ENCODE data around the gene NLRP6. TPM values are rescaled to one million over a fixed set of nuclear protein-coding genes. Genes with fewer than 3 reads are reported as not detected.

The NLRP6 gene
- total RNA-seq, 2 experiments from 2014 or later: 0.25 to 0.65 TPM

DNA sequence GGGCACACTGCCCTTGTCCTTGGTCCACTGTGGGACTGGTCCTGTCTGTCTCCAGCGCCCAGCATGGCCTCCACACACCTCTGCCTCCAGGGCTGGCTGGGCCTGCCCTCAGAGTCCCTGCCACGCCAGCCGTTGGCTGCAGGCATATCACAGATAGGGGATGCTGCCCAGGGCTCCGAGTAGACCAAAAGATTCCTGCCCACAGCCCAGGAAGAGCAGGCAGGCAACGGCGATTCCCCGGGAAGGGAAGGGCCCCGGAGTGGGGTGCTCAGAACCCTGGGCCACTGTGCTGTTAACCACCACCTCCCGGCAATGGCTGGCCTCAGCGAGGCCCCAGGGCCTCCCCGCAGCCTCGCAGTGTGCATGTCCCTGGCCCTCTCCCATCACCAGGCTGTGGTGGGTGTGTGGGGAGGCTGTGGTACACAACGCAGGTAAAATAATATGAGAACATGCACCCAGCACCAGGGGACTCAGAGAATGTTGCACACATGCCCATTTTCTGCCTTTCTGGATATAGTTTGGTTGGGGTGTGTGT, 18.9 kb downstream of the NLRP6 start:
- CTCF ChIA-PET (ENCODE audit: unreplicated experiment): no interaction called here
- Histone ChIP-seq H3K9me2 (ENCODE audit: insufficient read depth, low read length) (no peaks in the 10 kb centered on the region), H3K79me2 (ENCODE audit: insufficient read depth, low read depth, low read length) (no peaks in the 10 kb centered on the region), H3K4me1 (ENCODE audit: insufficient read depth, low read length, poor library complexity, severe bottlenecking) (no peaks in the 10 kb centered on the region), H3K9me3 (ENCODE audit: low read length) (no peaks in the 10 kb centered on the region), H3K36me3 (ENCODE audit: insufficient read depth, low read length) (no peaks in the 10 kb centered on the region), H3K27ac (ENCODE audit: low read depth, low read length, poor library complexity, severe bottlenecking) (no peak overlapping the region), H3K4me3 (ENCODE audit: low read depth, low read length, poor library complexity, severe bottlenecking) (no peak overlapping the region), H2AFZ (ENCODE audit: low read length) (no peak overlapping the region), H3K4me2 (ENCODE audit: low read length) (no peak overlapping the region), H4K20me1 (ENCODE audit: insufficient read depth, low read length) (no peaks in the 10 kb centered on the region)
- no peak for DNase-seq (ENCODE audit: low spot score)
- no TSS peak for BruUV-seq (replicated peaks)
- no peak for TF ChIP-seq EZH2phosphoT487 (IDR thresholded peaks at IDR 0.05; ENCODE audit: borderline replicate concordance, low read depth, low read length)
- TF ChIP-seq, protein P1, sequence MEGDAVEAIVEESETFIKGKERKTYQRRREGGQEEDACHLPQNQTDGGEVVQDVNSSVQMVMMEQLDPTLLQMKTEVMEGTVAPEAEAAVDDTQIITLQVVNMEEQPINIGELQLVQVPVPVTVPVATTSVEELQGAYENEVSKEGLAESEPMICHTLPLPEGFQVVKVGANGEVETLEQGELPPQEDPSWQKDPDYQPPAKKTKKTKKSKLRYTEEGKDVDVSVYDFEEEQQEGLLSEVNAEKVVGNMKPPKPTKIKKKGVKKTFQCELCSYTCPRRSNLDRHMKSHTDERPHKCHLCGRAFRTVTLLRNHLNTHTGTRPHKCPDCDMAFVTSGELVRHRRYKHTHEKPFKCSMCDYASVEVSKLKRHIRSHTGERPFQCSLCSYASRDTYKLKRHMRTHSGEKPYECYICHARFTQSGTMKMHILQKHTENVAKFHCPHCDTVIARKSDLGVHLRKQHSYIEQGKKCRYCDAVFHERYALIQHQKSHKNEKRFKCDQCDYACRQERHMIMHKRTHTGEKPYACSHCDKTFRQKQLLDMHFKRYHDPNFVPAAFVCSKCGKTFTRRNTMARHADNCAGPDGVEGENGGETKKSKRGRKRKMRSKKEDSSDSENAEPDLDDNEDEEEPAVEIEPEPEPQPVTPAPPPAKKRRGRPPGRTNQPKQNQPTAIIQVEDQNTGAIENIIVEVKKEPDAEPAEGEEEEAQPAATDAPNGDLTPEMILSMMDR (conservative IDR thresholded peaks at IDR 0.05; ENCODE audit: low read length): no peak
- intact Hi-C loops (cut with micrococcal nuclease; ENCODE audit: unreplicated experiment): no loop called here
- POLR2A ChIA-PET: no interaction called here

DNA sequence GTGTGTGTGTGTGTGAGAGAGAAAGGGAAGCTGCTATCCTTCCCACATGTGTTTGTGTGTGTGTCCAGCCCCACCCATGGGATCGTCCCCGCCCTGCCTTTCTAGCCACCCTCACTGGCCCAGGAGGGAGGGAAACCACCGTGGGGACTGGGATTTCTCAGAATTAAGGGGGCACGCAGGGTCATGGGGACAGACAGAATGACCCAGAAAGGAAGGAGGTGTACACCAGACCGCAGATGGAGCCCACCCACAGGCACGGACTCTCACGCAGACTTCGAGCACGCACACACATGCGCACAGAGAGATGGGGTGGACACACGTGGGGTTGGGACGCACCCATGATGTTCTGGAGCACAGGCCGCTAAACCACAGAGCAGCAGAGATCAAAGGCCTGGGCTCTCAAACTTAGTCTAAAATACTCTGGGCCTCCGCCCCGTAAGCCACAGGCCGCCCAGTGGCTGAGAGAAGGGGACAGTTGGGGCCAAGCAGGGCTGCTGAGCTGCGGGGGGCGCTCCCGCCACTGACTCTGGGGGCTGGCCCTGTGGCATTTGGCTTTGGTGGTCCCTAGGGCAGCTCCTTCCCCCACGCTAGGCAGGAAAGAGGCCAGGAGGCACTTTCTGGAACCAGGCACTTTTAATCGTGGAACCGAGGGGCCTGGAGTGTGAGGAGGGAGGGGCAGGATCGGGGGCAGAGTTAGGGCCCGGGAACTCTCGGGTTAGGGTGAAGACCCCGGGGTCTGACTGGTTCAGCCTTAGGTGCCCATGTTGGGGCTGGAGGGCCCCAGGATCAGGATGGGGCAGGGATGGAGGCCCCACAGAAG, 19.6 kb downstream of the NLRP6 start:
- DNase-seq (ENCODE audit: low spot score): no peak
- H2AFZ ChIP-seq (ENCODE audit: low read length): no peak overlapping the region
- BruUV-seq (replicated peaks): no TSS peak
- TF ChIP-seq, protein P1 (conservative IDR thresholded peaks at IDR 0.05; ENCODE audit: low read length): no peak
- no peak for TF ChIP-seq EZH2phosphoT487 (IDR thresholded peaks at IDR 0.05; ENCODE audit: borderline replicate concordance, low read depth, low read length)
- H3K4me1 ChIP-seq (ENCODE audit: insufficient read depth, low read length, poor library complexity, severe bottlenecking): peaks cover under 1% of the 10 kb centered on the region
- no peaks in the 10 kb centered on the region for H3K9me2 ChIP-seq (ENCODE audit: insufficient read depth, low read length)
- ChIA-PET CTCF (ENCODE audit: unreplicated experiment) (no interaction called here), POLR2A (no interaction called here)
- H3K79me2 ChIP-seq (ENCODE audit: insufficient read depth, low read depth, low read length): no peaks in the 10 kb centered on the region
- H3K27ac ChIP-seq (ENCODE audit: low read depth, low read length, poor library complexity, severe bottlenecking): no peak overlapping the region
- no peaks in the 10 kb centered on the region for H4K20me1 ChIP-seq (ENCODE audit: insufficient read depth, low read length)
- H3K4me2 ChIP-seq (ENCODE audit: low read length): no peak overlapping the region
- no peak overlapping the region for H3K4me3 ChIP-seq (ENCODE audit: low read depth, low read length, poor library complexity, severe bottlenecking)
- H3K36me3 ChIP-seq (ENCODE audit: insufficient read depth, low read length): no peaks in the 10 kb centered on the region
- no peaks in the 10 kb centered on the region for H3K9me3 ChIP-seq (ENCODE audit: low read length)
- intact Hi-C loops (cut with micrococcal nuclease; ENCODE audit: unreplicated experiment): no loop called here

All from OCI-LY7 (cell line).